ENCODE data around the gene GNE. TPM values are rescaled to one million over a fixed set of nuclear protein-coding genes. Genes with fewer than 3 reads are reported as not detected.

GNE gene
- total RNA-seq, 1 donor: 23.8 TPM

DNA sequence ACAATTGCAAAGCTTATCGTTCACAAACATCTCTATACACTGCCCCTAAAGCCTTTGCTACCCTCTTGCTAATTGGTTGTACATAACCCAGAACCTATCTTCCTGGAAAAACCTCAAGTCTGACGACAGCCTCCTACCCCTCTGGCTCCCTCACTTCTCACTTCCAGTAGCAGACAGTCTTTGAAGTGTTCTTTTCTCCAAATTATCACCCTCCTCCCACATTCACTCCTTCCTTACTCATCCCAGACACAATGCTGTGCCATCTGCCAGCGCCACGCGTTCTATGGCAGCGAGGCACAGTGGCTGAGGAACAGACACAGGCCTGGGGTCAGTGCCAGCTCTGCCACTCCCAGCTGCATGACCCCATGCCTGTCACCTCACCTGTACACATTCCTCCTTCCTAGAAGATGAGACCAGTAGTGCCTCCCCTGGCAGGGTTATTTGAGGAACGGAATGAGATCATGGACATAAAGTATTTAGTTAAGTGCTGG lies 39.8 kb downstream of the GNE start:
- DNase-seq (ENCODE audit: low read depth): no peak
- TF ChIP-seq, protein P1, sequence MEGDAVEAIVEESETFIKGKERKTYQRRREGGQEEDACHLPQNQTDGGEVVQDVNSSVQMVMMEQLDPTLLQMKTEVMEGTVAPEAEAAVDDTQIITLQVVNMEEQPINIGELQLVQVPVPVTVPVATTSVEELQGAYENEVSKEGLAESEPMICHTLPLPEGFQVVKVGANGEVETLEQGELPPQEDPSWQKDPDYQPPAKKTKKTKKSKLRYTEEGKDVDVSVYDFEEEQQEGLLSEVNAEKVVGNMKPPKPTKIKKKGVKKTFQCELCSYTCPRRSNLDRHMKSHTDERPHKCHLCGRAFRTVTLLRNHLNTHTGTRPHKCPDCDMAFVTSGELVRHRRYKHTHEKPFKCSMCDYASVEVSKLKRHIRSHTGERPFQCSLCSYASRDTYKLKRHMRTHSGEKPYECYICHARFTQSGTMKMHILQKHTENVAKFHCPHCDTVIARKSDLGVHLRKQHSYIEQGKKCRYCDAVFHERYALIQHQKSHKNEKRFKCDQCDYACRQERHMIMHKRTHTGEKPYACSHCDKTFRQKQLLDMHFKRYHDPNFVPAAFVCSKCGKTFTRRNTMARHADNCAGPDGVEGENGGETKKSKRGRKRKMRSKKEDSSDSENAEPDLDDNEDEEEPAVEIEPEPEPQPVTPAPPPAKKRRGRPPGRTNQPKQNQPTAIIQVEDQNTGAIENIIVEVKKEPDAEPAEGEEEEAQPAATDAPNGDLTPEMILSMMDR (IDR thresholded peaks at IDR 0.05; ENCODE audit: insufficient read depth, low read length): no peak
- H3K4me3 ChIP-seq (ENCODE audit: low read depth, low read length): no peak overlapping the region

DNA sequence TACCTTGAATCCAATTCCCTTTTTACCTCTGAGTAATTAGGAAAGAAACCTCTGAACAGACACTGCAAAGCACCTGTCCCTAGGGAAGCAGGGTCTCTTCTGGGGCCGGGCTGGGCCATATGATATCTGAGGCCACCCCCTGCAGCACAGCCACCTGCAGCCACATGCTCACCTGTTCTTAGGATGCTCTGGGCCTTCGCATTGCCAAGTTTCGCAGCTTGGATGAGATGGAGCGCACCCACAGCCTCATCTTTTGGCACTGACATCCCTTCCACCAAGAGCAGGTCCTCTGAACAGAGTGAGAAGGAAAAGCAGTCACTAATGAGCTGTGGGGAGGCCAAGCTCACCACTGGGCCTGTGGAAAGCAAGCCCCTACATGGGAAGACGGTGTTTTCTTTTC lies 40.2 kb downstream of the GNE start:
- H3K4me3 ChIP-seq (ENCODE audit: low read depth, low read length): no peak overlapping the region
- TF ChIP-seq, protein P1 (IDR thresholded peaks at IDR 0.05; ENCODE audit: insufficient read depth, low read length): no peak
- no peak for DNase-seq (ENCODE audit: low read depth)

DNA sequence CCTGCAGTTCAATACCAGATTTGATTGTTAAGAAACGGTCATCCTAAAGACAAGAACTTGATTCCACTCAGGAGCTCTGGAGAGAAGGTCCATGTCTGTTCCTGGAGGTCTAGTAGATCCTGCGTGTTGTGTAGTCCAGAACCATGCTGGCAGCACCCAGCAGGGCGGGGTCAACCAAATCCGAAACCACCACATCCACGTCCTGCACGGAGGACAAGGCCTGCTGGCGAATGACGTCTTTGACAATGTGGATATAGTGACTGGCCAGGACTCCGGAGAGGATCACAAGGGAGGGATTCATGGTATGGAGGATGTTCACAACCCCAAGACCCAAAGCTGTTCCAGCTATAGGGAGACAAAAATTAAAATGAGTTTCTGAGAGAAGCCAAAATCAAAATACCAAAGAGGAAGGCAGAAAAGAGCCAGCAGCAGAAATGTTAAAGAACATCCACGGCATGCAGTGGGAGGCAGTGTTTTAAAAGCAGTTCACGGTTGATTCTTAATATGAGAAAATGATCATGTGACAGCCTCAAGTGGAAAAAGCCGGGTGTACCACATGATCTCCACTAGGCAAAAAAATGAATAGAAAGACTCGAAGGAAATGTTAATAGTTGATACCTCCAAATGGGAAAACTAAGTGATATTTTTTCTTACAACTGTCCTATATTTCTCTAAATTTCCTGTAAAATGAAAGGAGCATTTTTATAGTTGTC lies 40.8 kb downstream of the GNE start:
- TF ChIP-seq, protein P1 (IDR thresholded peaks at IDR 0.05; ENCODE audit: insufficient read depth, low read length): no peak
- H3K4me3 ChIP-seq (ENCODE audit: low read depth, low read length): no peak overlapping the region
- DNase-seq (ENCODE audit: low read depth): no peak

DNA sequence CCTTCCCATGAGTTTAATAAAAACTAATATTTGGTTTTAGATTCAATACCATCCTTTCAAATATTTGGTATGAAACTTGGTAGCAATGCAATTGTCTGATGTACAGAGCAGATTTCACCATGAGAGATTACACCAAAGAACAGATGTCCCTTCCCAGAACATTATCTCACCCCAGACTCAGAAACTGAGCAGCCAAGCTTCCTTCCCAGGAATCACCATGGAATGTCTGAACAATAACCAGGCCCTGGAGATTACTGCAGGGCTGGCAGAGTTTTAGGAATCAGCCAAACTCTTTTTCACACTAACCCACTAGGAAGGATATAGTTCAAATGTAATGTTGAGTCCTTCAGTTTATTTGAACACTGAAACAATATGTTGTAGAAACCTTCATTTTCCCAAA lies 43.7 kb downstream of the GNE start:
- no peak overlapping the region for H3K4me3 ChIP-seq (ENCODE audit: low read depth, low read length)
- DNase-seq (ENCODE audit: low read depth): peak; percentile 87
- TF ChIP-seq, protein P1 (IDR thresholded peaks at IDR 0.05; ENCODE audit: insufficient read depth, low read length): no peak

DNA sequence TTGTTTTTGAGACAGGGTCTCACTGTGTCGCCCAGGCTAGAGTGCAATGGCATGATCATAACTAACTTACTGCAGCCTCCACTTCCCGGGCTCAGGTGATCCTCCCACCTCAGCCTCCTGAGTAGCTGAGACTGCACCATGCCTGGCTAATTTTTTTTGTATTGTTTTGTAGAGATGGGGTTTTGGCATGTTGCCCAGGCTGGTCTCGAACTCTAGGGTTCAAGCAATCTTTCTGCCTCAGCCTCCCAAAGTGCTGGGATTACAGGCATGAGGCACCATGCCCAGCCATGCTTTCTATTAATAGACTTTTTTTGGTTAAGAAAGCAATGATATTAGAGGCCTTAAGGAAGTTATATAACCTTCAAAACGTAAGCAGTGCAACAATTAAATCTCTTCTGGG lies 44.3 kb downstream of the GNE start:
- TF ChIP-seq, protein P1 (IDR thresholded peaks at IDR 0.05; ENCODE audit: insufficient read depth, low read length): no peak
- peak; percentile 46 for DNase-seq (ENCODE audit: low read depth)
- no peak overlapping the region for H3K4me3 ChIP-seq (ENCODE audit: low read depth, low read length)

DNA sequence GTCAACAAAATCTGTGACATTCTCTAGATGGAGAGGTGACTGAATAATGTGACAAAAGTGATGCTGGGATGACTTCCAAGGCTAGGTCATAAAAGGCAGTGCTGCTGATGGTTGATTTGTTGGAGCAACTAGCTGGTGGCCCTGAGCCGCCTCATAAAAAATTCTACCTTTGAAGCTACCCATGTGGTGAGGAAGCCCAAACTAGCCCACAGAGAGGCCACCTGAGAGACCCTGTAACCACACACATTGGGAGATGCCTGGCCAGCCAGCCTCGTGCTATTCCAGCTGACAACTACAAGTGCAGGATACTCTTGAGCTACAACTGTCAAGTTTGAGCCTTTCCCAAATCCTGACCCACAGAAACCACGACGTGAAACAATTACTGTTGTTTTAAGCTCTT lies 44.9 kb downstream of the GNE start:
- H3K4me3 ChIP-seq (ENCODE audit: low read depth, low read length): no peak overlapping the region
- no peak for DNase-seq (ENCODE audit: low read depth)
- TF ChIP-seq, protein P1 (IDR thresholded peaks at IDR 0.05; ENCODE audit: insufficient read depth, low read length): no peak

DNA sequence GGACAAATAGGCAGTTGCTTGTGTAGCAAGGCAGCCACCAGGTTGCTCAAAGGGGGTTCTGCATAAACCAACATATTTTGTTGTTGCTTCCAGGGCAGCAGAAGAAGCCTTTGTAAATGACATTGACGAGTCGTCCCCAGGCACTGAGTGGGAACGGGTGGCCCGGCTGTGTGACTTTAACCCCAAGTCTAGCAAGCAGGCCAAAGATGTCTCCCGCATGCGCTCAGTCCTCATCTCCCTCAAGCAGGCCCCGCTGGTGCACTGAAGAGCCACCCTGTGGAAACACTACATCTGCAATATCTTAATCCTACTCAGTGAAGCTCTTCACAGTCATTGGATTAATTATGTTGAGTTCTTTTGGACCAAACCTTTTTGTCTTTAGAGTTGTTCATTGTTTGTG lies 46.7 kb downstream of the GNE start:
- TF ChIP-seq, protein P1 (IDR thresholded peaks at IDR 0.05; ENCODE audit: insufficient read depth, low read length): no peak
- H3K4me3 ChIP-seq (ENCODE audit: low read depth, low read length): no peak overlapping the region
- no peak for DNase-seq (ENCODE audit: low read depth)
